NCI-H1105 treated with DMSO at 0.1 percent for 48 hours (cell line): Measurements from ENCODE around the gene PRRT1B.
"Not testable (repeated sequence)": the region's sequence is repeated elsewhere in the genome, so short reads cannot be mapped to it uniquely, and the experiment has no call there.

Source experiments
- DNase-seq: peaks from one replicate; lab custom pipeline; 2025; lab: John Stamatoyannopoulos, UW

The PRRT1B gene

DNA sequence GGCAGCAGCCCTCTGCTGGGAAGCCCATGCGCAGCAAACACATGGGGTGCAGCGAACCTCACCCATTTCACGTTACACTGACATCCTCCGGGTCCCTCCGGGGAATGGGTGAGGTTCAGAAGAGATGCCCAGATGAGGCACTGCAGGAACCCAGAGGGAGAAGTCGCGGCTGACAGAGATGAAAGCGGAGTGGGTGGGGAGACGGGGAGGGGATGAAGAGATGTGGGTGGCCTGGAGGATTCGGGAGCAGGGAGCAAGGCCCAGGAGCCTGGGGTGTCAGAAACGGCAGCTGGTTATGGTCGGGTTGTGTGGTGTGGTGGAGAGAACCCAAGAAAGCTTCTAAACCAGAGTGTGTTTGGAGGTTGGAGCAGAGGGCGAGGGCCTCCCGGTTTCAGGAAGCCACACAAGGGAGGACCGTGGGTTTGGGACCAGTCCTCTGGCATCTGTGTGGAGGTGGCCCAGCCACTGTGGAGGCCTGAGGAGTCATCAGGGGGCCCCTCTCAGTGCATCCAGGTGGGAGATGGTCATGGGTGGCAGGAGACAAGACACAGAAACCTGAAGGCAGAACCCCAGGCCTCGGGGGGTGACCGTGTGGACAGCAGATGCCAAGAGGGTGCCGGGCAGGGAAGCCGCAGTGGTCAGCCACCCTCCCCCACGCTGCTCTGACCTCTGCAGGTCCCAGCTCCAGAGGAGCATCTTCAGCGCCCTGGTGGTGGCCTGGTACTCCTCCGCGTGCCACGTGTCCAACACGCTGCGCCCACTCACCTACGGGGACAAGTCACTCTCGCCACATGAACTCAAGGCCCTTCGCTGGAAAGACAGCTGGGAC is 22.9 kb upstream of the PRRT1B start:
- DNase-seq: no peak

DNA sequence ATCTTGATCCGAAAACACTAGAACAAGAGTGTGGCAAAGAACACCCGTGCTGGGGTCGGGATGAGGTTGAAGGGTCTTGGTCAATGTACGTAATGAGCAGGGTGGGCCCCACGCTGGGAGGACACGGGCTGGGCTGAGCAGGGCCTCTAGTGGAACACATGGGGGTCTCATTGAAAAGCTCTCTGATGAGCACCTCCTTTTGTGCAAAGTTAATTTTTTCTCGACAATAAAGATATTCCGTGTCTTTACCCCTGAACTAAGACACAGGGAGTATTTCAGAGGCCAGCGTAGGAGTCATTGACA is 22.3 kb upstream of the PRRT1B start:
- DNase-seq: no peak

DNA sequence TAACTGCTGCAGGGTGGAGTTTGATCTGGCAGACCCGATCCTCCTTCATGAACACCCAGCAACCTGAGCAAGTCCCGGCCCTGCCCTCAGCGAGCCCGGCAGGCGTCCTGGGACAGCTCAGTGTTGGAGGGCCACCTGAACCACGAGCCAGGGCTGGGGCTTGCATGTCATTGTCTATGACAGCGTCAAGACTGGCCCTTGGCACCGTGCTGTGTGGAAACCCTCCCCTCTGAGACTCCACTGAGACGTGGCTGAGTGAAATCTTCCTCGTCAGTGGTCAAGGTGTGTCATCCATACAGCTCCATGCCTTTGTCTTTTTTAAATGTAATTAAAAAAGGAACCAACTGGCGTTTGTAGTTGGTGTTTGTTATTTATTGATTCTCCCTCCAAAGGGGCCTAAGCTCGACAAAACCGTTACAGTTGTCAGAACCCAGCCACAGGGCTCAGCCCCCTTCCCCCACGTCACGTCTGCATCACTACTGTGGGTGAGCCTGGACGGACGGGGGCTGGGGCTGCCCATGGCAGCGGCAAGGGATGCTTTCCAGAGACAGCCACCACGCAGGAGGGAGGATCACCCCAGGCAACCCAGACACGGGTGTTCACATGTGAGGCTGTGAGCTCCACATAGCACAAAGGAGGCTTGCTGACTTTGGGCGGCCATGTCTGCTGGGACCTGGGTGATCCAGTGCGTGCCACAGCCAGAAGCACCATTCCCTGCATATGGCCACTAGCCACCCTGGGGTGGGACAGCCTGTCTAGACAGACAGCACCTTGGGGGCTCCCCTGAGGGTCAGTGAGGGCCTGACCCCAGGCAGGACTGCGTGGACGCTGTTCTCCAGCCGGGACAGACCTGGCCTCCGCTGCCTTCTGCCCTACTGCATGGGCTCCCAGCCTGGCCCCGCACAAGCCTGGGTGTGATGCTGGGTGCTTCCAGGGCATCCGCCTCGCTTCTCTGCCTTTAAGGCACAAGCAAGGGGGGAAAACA is 21.6 kb upstream of the PRRT1B start:
- no peak for DNase-seq

DNA sequence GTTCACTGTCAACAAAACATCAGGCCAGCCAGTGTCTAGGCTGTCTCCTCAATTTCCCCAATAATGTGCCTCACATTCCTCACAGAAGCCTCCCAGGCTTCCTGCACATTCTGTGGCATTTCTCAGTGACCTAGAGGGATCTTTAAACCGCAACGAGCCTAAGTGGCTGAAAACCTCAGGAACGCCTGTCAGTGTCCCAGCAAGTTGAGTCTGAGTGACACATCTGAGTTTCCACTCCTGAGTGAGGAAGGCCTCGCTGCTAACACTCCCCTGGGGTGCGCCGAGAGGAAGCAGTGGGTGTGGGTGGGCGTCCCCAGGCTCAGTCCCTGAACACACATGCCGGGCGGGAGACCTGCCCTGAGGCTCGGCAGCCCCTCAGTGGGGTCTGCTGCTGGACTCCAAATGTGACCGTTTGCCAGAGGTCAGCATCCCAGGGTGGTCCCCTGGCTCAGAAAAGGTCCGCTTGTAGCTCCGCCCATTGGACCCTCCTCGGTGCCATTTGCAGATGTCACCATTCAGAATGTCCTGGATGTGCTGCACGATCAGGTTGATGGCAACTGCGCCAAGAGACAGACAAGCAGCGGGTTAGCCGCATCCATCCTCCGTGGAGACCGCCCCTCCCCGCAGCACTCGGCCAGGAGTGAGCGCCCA is 20.5 kb upstream of the PRRT1B start:
- no peak for DNase-seq

DNA sequence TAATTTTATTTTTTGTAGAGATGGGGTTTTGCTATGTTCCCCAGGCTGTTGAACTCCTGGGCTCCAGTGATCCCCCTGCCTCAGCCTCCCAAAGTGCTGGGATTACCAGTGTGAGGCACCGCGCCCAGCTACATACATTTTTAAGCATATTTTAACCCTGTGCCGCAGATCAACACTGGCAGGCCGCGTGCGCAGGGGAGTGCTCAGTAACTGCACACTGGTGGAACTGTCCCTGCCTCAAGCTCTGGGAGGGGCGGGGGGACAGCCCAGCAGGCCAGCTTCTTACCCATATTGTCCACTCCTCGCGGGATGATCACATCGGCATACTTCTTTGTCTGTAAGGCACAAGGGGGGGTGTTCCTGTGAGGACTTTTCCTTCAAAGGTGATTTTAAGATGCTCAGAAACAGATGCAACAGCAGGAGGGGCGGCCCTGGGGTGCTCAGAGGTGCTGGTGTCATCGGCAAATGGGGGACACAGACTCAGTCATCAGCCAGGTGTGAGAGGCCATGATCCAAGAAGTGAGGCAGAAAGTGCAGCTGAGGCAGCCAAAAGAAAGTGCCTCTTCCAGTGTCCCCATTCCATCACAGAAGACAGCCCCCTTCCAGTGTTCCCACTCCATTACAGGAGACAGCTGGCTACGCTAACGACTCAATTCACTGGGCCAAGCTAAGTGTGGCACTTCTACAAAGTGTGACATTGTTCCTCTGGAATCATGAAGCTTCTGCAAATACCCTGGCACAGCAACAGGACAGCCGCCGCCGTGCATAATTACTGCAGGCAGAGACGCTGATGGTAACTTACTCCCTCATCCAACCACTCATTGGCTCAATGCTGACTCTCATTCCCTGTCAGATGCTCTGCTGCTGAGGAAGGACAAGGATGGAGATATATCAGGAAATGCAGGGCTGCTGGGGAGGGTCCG is 19.4 kb upstream of the PRRT1B start:
- DNase-seq: no peak

DNA sequence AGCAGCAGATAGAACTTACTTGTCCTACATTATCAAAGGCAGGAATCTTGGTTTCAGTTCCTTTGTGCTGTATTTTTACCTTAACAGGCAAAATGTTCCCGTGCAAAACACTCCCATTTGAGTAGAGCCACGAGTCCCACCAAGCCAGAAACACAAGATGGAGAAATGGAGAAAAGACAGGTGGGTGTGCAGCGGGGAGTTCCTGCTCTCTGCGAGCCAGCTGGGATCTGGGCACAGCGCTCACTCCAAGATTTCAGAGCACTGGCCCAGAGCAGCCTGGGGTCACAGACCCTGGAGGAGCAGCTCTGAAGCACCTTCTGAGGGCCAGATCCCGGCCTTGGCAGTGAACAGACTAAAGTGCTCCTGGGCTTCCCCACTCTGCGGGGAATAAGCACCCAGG is 17.1 kb upstream of the PRRT1B start:
- DNase-seq: no peak

DNA sequence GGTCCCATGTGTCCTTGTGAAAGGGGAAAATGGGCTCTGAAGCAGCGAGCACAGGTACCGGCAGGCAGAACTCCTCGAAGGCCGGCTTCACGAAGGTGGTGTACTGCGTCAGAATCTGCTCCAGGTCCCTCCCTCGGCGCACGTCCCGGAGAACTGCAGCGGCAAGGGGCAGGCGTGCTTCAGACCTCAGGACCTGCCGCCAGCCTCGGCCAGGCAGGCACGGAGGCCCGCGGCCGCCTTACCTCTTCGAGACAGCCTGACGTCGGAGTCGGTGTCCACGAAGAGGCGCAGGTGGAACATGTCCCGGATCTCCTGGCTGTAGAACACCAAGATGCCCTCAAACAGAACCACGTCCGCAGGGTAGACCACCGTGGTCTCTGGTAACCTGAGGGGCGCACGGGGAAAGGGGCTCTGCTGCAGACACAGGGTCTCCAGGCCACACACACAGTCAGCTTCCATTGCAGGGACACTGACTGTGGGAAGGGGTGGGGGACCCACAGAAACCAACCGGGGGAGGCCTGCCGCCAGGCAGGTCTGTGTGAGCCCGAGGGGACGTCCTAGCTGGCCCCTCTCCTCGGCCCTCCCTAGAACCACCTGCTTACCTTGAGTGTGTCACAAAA is 16.3 kb upstream of the PRRT1B start:
- DNase-seq: no peak

DNA sequence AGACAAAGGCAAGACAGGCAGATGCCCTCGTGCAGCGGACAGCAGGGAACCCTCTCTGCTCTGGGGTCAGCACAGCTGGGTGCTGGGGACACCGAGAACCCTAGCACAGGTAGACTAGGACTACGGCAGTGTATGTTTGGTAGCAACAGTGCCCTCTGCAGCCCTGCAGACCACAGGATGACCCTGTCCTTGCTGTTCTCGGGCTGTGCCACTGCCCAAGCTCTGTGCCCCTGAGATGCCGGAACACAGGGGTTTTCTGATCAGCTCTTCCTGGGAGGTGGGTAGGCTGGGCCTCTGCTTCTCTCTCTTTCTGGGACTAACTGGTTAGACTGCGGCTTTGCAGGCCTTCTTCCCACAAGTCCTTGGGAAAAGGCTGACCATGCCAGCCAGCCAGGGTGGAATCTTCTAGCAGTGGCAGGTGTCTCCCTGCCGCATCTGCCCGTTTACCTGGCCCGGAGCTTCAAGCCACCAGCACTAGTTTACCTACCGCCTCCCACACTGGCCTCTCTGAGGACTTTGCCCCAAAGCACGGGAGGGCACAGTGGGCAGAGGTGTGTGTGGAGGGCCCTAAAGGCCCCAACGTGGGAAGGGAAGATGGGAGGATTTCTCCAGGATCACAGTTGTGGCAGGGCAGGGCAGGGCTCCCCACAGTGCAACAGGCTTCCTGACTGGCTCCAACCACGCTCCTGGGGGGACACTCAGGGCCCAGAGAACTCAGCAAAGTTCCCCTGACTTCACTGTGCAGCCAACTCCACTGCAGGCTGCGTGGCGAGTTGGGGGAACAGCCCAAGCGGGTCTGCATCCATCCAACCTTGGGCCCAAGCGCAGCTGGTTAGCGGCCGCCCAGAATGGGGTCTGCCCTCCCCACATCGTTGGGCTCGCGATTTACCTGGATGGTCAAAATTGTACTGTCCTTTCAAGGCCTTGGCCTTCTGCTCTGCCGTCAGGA is 15.5 kb upstream of the PRRT1B start:
- DNase-seq: no peak

DNA sequence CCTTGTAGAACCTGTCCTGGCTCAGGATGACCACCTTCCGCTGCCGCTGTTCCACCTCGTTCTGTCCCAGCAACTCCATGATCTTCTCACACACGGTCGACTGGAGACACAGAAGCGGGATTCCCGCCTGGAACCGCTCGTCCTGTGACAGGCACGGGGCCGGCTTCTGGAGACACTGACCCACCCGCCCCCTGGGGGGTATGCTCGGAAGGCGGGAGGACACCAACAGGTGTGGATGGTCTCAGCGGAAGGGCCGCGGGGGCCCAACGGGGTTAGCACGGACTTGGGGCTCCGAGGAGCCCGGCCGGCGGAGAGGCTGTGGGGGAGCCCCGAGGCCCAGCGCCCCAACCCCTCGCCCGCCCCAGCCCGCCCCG is 14.8 kb upstream of the PRRT1B start:
- no peak for DNase-seq

DNA sequence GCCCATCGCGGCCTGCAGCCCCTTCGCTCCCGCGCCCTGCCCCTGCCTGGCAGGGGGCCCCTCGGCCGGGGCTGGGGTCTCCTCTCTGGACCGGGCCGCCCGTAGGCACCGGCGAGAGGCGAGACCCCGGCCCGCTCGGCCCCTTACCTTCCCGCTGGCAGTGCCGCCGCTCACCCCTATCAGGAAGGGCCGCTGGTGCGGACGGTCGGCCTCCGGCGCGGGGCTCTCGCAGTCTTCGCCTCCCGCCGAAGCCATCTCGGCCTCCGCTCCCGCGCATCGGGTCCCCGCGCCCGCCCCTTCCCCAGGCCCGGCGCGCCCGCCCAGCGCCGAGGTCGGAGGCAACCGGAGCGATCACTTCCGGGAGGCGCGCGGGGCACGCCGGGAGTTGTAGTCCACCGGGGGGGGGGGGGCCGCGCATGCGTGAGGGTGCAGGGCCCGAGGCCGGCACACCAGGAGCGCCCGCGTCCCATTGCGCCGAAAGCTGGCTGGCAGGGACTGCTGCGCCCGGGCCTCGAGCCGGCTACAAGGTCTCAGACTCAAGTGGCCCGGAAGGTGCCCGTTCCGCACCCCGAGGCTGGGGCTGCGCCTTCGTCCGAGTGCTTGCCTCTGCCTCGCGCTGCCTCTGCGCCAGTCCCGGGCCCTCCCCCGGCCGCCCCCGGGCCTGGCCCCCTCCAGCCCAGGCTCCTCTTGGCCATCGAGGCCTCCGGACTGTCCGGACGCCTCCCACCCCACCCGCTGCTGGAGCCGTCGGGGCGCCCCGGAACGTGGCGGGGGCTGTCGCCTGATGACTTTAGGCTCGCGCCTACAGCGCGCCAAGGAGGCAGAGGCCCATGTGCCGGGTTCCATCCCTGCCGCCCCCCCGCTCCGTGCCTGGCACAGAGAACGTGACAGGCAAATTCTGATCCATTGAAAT is 14.1 kb upstream of the PRRT1B start, which contains the start of gene UCK1:
TSS of gene UCK1 (minus strand) at position 344 of the 913 bp plus-strand sequence. CDS start at position 255, 89 bp downstream.
- peak; percentile 69 for DNase-seq

DNA sequence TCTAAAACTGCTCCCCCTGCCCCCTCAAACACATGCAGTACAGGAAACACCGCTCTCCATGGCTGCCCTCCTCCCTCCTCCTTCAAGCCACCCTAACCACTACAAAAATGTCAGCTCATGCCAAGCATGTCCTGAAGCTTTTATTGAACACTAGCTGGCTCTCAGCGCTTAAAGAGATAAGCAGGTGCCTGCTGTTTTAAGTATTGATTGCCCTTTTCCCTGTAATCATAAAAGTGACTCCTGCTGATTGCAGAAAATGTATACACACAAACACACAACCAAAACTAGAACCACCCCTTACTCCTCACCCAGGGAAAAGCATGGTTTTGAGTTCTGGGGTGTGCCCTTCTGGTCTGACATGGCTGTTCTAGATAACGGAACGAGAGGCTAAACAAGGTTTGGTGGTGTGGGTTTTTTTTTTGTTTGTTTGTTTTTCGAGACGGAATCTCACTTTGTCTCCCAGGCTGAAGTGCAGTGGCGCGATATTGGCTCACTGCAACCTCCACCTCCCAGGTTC is 10.5 kb upstream of the PRRT1B start:
- DNase-seq: no peak

DNA sequence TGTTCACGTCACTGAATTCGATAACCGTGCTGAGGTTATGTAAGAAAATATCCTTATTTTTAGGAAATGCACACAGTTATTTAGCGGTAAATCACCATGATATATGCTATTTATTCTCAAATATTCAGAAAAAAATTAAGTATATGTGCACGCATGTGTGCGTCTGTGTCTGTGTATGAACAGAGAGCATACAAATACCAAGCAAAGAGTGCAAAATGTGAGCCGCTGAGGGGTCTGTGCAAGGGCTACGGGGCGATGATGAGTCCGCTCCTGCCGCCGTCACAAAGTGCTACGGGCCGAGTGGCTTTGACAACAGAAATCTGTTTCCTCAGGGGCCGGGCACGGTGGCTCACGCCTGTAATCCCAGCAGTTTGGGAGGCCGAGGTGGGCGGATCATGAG is 7.4 kb upstream of the PRRT1B start:
- DNase-seq: no peak

DNA sequence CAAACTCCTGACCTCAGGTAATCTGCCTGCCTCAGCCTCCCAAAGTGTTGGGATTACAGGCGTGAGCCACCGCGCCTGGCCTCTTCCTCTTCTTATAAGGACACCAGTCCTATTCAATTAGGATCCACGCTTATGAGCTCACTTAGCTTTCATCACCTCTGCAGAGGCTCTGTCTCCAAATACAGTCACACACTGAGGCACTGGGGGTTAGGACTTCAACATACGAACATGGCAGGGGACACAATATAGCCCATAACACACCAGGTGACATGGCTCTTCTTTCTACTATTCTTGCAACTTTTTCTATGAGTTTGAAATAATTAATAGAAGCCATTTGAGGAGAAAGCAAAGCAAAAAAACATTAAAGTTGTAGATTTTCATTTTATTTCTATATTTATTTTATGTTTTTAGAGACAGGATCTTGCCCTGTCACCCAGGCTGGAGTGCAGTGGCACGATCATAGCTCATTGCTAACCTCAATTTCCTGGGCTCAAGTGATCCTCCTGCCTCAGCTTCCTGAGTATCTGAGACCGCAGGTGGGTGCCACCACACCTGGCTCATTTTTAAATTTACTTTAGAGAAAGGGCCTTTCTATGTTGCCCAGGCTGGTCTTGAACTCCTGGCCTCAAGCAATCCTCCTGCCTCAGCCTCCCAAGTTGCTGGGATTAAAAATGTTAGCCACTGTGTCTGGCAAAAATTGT is 6.0 kb upstream of the PRRT1B start:
- no peak for DNase-seq

DNA sequence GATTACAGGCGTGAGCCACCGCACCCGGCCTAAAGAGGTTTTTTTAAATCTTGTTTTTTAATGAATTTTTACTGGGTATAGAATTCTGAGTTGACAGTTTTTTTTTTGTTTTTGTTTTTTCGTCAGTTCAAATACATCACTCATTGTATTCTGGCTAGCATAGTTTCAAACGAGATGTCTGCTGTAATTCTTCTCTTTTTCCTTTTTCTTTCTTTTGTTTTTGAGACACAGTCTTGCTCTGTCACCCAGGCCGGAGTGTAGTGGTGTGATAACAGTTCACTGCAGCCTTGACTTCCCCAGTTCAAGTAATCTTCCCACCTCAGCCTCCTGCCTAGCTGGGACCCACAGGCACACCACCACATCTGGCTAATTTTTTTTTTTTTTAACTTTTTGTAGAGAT is 2.2 kb upstream of the PRRT1B start:
- DNase-seq: peak; percentile 16

DNA sequence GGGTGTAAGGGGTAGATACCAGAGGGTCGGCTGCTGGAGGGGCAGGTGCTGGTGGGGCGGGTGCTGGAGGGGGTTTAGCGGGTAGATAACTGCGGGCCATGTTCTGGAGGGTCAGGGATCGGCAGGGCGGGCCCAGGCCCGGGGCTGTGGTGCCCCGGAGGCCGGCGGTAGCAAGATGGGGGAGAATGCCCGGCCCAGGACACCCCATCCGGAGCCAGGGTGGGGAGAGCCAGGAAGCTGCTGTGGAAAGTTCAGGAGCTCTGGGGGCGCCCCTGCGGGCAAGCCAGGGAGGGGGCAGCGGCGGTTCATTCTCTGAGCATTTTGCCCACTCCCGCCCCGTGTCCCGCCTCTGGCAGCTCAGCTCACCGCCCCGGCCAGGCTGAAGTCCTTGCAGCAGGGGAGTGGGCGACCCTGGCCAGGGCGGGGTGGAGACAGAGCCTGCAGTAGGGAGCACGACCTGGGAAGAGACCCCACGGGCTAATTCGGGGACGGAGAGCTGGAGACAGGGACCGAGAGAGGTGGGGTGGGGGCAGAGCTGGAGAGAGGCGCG is 538 bp downstream of the PRRT1B start:
- DNase-seq: no peak

DNA sequence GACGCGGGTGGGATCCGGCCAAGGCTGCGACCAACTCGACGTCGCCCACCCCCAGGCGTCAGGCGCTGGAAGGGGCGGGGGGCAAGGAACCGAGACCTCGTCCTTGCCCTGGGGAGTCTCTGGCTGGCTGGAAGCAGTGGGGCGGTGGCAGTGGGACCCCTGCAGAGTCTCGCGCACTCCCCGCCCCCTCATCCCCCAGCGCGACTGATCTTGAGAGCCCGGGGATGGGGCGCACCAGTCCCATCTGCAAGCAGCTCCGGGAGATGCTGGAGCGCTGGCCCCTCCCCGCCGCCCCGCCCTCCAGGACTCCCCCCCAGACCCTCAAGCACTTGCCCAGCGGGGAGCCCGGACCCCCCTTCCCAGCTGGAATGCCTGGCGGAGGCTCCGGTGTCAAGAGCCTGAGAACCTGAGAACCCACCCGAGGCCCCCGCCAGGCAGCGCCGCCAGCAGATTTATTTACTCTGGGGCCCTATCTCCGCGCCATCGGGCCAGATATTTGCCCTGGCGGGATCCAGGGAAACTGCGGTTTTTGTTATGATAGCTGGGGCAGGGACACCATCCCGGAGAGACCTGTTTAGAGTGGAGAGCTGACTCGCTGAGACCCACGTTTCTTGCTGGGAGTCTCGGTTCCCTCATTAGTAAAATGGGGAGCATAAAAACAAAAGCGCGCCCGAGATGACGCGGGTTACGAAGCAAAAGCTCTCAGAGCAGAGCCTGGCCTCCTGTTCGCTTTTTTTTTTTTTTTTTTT is 1.2 kb downstream of the PRRT1B start:
- DNase-seq: peak; percentile 50

DNA sequence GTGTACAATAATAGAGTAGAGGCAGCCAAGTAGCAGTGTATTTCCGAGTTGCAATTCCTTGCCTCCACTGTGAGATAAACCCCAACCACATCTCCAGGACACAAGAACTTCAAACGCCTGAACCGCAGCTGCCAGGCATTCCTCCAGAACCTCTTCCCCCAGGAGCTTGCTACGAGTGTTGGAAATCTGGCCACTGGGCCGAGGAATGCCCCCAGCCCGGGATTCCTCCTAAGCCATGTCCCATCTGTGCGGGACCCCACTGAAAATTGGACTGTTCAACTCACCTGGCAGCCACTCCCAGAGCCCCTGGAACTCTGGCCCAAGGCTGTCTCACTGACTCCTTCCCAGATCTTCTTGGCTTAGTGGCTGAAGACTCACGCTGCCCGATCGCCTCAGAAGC is 3.9 kb downstream of the PRRT1B start:
- DNase-seq: not testable (repeated sequence)
